Aorta (tissue), 5 donors: Measurements from ENCODE around the gene PPP2R5E. TPM values are rescaled to one million over a fixed set of nuclear protein-coding genes. Genes with fewer than 3 reads are reported as not detected.
A peak's percentile ranks its signal among the peaks of the same experiment; 100 is the strongest.

Source experiments
- ATAC-seq: fragments of 200-7000 bp; cut with Tn5 transposase; one replicate; pipeline ENCODE4 v1.9.1; 2022; ENCODE audit warnings: moderate library complexity; ENCODE audit not compliant: low FRiP score
- DNase-seq, 2 donors: peaks; one replicate each; pipeline ENCODE4 v3.0.0-alpha.2; 2020
- H3K27ac ChIP-seq, 2 donors: one replicate each; pipeline ENCODE4 v1.5.1; 2013; ENCODE audit warnings: low read length in 2 of 2, mild to moderate bottlenecking in 2 of 2, moderate library complexity in 2 of 2, control low read depth in 1 of 2, inconsistent platforms in 1 of 2, low read depth in 1 of 2
- H3K27me3 ChIP-seq, 2 donors: one replicate each; pipeline ENCODE4 v1.6.1; 2013; ENCODE audit warnings: control low read depth in 1 of 2, low read length in 1 of 2, mild to moderate bottlenecking in 1 of 2, moderate library complexity in 1 of 2; ENCODE audit not compliant: insufficient read depth in 2 of 2, control insufficient read depth in 1 of 2
- H3K36me3 ChIP-seq, 2 donors: one replicate each; pipeline ENCODE4 v1.6.1; 2013; ENCODE audit warnings: control low read depth in 1 of 2, low read length in 1 of 2, mild to moderate bottlenecking in 1 of 2; ENCODE audit not compliant: insufficient read depth in 2 of 2, control insufficient read depth in 1 of 2
- H3K4me1 ChIP-seq, 2 donors: one replicate each; pipeline ENCODE4 v1.6.1; 2013; ENCODE audit warnings: low read length in 2 of 2, control low read depth in 1 of 2, mild to moderate bottlenecking in 1 of 2, moderate library complexity in 1 of 2; ENCODE audit not compliant: insufficient read depth in 2 of 2, control insufficient read depth in 1 of 2
- H3K4me3 ChIP-seq, 2 donors: one replicate each; pipeline ENCODE4 v1.5.1; 2013; ENCODE audit warnings: low read length in 2 of 2, control low read depth in 1 of 2, mild to moderate bottlenecking in 1 of 2
- H3K9me3 ChIP-seq: one replicate; pipeline ENCODE4 v1.6.1; 2013; ENCODE audit warnings: mild to moderate bottlenecking, low read length; ENCODE audit not compliant: control insufficient read depth
- WGBS, 2 donors: extraction: QIAGEN DNeasy Blood & Tissue Kit; methylation state at CpG; one replicate each; pipeline ENCODE4 v1.1.7; 2013; 5-methylcytosine and 5-hydroxymethylcytosine counted together
- intact Hi-C, 2 donors: fragments of 100-400 bp; cut with DNase I; formaldehyde crosslinking; loops; one replicate each; pipeline versions ENCODE4 v1.14.2 to v1.15.0; 2022
- polyA plus RNA-seq, 2 donors: library from polyadenylated mRNA; stranded (reverse); fragments of 200-250 nt; gene quantifications; one replicate each; pipeline ENCODE4 v1.2.3, GENCODE V29; 2013
- total RNA-seq, 2 donors: library from RNA; stranded (reverse); fragmentation: NEBNext Ultra II Directional; extraction: Animal tissue kit (Norgen Biotek cat#: 25700); gene quantifications; one replicate each; pipeline ENCODE4 v1.2.1, GENCODE V29; 2021
- donor health status: healthy with polysubstance abuse.
- donor health status: Bipolar disorder and iron deficiency.
- donor health status: DM: no; HTN: no; CAD: no.
- donor health status: DM: no; HTN: no; CAD: no.
- donor health status: DM: yes; HTN: yes; CAD: no.

The PPP2R5E gene
- total and polyA plus RNA-seq, 4 donors = 11.0 to 42.1 (median 25.1) TPM

- Histone ChIP-seq H3K36me3 (no peaks in the 10 kb centered on the region), H3K9me3 (no peaks in the 10 kb centered on the region), H3K27me3 (no peaks in the 10 kb centered on the region), H3K4me1 (no peaks in the 10 kb centered on the region), H3K27ac (no peak overlapping the region), H3K4me3 (no peak overlapping the region)
- WGBS, 2 donors = 83 to 95% methylated on average over 3 of the region's 3 CpGs
- ATAC-seq (no peak), DNase-seq (no peak)
- intact Hi-C loops = no loop called here
Measured at GRCh38 chr14:63562405-63562804, 19.2 kb upstream of the PPP2R5E start.

GRCh38 chr14:63555572-63555971 lies 12.4 kb upstream of the PPP2R5E start:
- Histone ChIP-seq H3K27me3 (no peaks in the 10 kb centered on the region), H3K4me1 (no peaks in the 10 kb centered on the region), H3K27ac (no peak overlapping the region), H3K4me3 (no peak overlapping the region), H3K36me3 (no peaks in the 10 kb centered on the region), H3K9me3 (no peaks in the 10 kb centered on the region)
- no peak for DNase-seq
- intact Hi-C loops = no loop called here
- ATAC-seq = no peak
- WGBS, 2 donors = 80 to 81% methylated on average over 7 of the region's 7 CpGs

- intact Hi-C loops = no loop called here
- no peaks in the 10 kb centered on the region for H3K36me3 ChIP-seq
- H3K27me3 ChIP-seq = no peaks in the 10 kb centered on the region
- WGBS, 2 donors = 47 to 61% methylated on average over 3 of the region's 3 CpGs
- DNase-seq (no peak), ATAC-seq (no peak)
- no peak overlapping the region for H3K27ac ChIP-seq
- no peaks in the 10 kb centered on the region for H3K9me3 ChIP-seq
- no peaks in the 10 kb centered on the region for H3K4me1 ChIP-seq
- no peak overlapping the region for H3K4me3 ChIP-seq
Measured at GRCh38 chr14:63551332-63551731, 8.2 kb upstream of the PPP2R5E start.

- H3K4me3 ChIP-seq = no peak overlapping the region
- ATAC-seq (no peak), DNase-seq (no peak)
- no peaks in the 10 kb centered on the region for H3K4me1 ChIP-seq
- no peaks in the 10 kb centered on the region for H3K36me3 ChIP-seq
- intact Hi-C loops = loop anchor here in 1 of 2 donors (10.0 kb wide), 2 partner anchors 67 to 113 kb away; no protein-coding TSS in a partner anchor
- no peaks in the 10 kb centered on the region for H3K9me3 ChIP-seq
- WGBS, 2 donors = 65 to 68% methylated on average over 8 of the region's 8 CpGs
- no peaks in the 10 kb centered on the region for H3K27me3 ChIP-seq
- H3K27ac ChIP-seq = no peak overlapping the region
Measured at GRCh38 chr14:63547798-63548335, 4.7 kb upstream of the PPP2R5E start.

GRCh38 chr14:63545431-63545830 lies 2.3 kb upstream of the PPP2R5E start:
- no peak overlapping the region for H3K27ac ChIP-seq
- intact Hi-C loops = loop anchor here in 1 of 2 donors (10.0 kb wide), 2 partner anchors 69 to 111 kb away; no protein-coding TSS in a partner anchor
- ATAC-seq = no peak
- H3K4me1 ChIP-seq = no peaks in the 10 kb centered on the region
- H3K36me3 ChIP-seq = no peaks in the 10 kb centered on the region
- DNase-seq = no peak
- 92 to 93% methylated on average over 3 of the region's 3 CpGs for WGBS, 2 donors
- H3K9me3 ChIP-seq = no peaks in the 10 kb centered on the region
- H3K27me3 ChIP-seq = no peaks in the 10 kb centered on the region
- no peak overlapping the region for H3K4me3 ChIP-seq

GRCh38 chr14:63544591-63545299 lies 1.6 kb upstream of the PPP2R5E start:
- intact Hi-C loops = loop anchor here (5.0 to 10.0 kb wide), 6 partner anchors 42 to 157 kb away; partner anchors contain the start of gene WDR89 (in 1 of the 2)
- H3K27me3 ChIP-seq = no peaks in the 10 kb centered on the region
- 10 to 15% methylated on average over 6 of the region's 6 CpGs for WGBS, 2 donors
- DNase-seq (no peak), ATAC-seq (no peak)
- no peak overlapping the region for H3K4me3 ChIP-seq
- no peaks in the 10 kb centered on the region for H3K9me3 ChIP-seq
- H3K4me1 ChIP-seq = no peaks in the 10 kb centered on the region
- no peak overlapping the region for H3K27ac ChIP-seq
- H3K36me3 ChIP-seq = no peaks in the 10 kb centered on the region

- DNase-seq (no peak), ATAC-seq (no peak)
- H3K36me3 ChIP-seq = no peaks in the 10 kb centered on the region
- H3K9me3 ChIP-seq = no peaks in the 10 kb centered on the region
- H3K4me1 ChIP-seq = peaks cover 0 to 2% of the 10 kb centered on the region in 2 donors
- intact Hi-C loops = loop anchor here (2.0 to 10.0 kb wide), 8 partner anchors 42 to 157 kb away; partner anchors contain the start of gene WDR89 (in 1 of the 2)
- H3K27ac ChIP-seq = peak overlapping the region in 1 of 2 donors; percentile 81
- H3K27me3 ChIP-seq = no peaks in the 10 kb centered on the region
- WGBS, 2 donors = 0% methylated on average over 22 of the region's 22 CpGs
- peak overlapping the region; percentile 77 to 86 for H3K4me3 ChIP-seq
Measured at GRCh38 chr14:63543826-63544406, 739 bp upstream of the PPP2R5E start.

GRCh38 chr14:63542231-63542999 lies 762 bp downstream of the PPP2R5E start:
- H3K27me3 ChIP-seq = no peaks in the 10 kb centered on the region
- H3K4me3 ChIP-seq = peak overlapping the region; percentile 61 to 87
- intact Hi-C loops = loop anchor here (2.0 to 10.0 kb wide), 8 partner anchors 40 to 155 kb away; partner anchors contain the start of gene WDR89 (in 1 of the 2)
- H3K27ac ChIP-seq = peak overlapping the region; percentile 17 to 67
- H3K36me3 ChIP-seq = no peaks in the 10 kb centered on the region
- ATAC-seq = peak; percentile 51
- 0% methylated on average over 32 to 46 of the region's 46 CpGs for WGBS, 2 donors
- peak in 1 of 2 donors; percentile 60 for DNase-seq
- no peaks in the 10 kb centered on the region for H3K9me3 ChIP-seq
- peaks cover 0 to 2% of the 10 kb centered on the region in 2 donors for H3K4me1 ChIP-seq
